ENCODE data around the gene MRPL57. TPM values are rescaled to one million over a fixed set of nuclear protein-coding genes. Genes with fewer than 3 reads are reported as not detected.
A peak's percentile ranks its signal among the peaks of the same experiment; 100 is the strongest.

Gene MRPL57
- total RNA-seq, 1 donor from 2014 or later = 26.5 TPM

- TF ChIP-seq, protein P1, sequence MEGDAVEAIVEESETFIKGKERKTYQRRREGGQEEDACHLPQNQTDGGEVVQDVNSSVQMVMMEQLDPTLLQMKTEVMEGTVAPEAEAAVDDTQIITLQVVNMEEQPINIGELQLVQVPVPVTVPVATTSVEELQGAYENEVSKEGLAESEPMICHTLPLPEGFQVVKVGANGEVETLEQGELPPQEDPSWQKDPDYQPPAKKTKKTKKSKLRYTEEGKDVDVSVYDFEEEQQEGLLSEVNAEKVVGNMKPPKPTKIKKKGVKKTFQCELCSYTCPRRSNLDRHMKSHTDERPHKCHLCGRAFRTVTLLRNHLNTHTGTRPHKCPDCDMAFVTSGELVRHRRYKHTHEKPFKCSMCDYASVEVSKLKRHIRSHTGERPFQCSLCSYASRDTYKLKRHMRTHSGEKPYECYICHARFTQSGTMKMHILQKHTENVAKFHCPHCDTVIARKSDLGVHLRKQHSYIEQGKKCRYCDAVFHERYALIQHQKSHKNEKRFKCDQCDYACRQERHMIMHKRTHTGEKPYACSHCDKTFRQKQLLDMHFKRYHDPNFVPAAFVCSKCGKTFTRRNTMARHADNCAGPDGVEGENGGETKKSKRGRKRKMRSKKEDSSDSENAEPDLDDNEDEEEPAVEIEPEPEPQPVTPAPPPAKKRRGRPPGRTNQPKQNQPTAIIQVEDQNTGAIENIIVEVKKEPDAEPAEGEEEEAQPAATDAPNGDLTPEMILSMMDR (IDR thresholded peaks at IDR 0.05; ENCODE audit: insufficient read depth, low read length, poor library complexity, severe bottlenecking) = no peak
- Histone ChIP-seq H3K27me3 (ENCODE audit: control insufficient read depth, insufficient read depth, low read length) (no peaks in the 10 kb centered on the region), H3K36me3 (ENCODE audit: control insufficient read depth, insufficient read depth, low read length) (no peaks in the 10 kb centered on the region), H3K4me3 (ENCODE audit: low read depth, low read length) (no peak overlapping the region)
- no peak for DNase-seq (ENCODE audit: low read depth)
Observed at GRCh38 chr13:21138561-21138960, 37.9 kb upstream of the MRPL57 start.

GRCh38 chr13:21139374-21139773, 37.1 kb upstream of the MRPL57 start:
- TF ChIP-seq, protein P1 (IDR thresholded peaks at IDR 0.05; ENCODE audit: insufficient read depth, low read length, poor library complexity, severe bottlenecking) = no peak
- no peak for DNase-seq (ENCODE audit: low read depth)
- Histone ChIP-seq H3K27me3 (ENCODE audit: control insufficient read depth, insufficient read depth, low read length) (no peaks in the 10 kb centered on the region), H3K36me3 (ENCODE audit: control insufficient read depth, insufficient read depth, low read length) (no peaks in the 10 kb centered on the region), H3K4me3 (ENCODE audit: low read depth, low read length) (peak overlapping the region; percentile 71)

- TF ChIP-seq, protein P1 (IDR thresholded peaks at IDR 0.05; ENCODE audit: insufficient read depth, low read length, poor library complexity, severe bottlenecking) = no peak
- Histone ChIP-seq H3K4me3 (ENCODE audit: low read depth, low read length) (no peak overlapping the region), H3K27me3 (ENCODE audit: control insufficient read depth, insufficient read depth, low read length) (no peaks in the 10 kb centered on the region), H3K36me3 (ENCODE audit: control insufficient read depth, insufficient read depth, low read length) (peaks cover 1% of the 10 kb centered on the region)
- no peak for DNase-seq (ENCODE audit: low read depth)
Observed at GRCh38 chr13:21142766-21143165, 33.7 kb upstream of the MRPL57 start.

DNA sequence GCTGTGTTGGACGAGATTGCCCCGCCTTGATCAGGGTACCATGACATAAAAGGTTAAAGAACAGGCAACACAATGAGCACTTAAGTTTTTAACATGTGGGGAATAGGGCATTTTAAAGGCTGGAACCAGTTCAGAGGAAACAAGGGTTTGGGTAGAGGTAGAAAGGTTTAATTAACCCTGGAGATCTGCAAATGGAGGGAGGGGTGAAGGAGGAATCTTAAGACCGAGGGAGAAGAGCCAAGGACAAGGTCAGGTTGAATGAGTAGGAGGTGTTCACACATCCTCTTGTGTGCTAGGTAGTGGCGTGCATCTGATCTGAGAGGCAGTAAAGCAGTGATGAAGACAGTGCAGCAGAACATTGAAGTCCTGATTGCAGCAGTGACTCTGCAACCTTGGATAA, 28.6 kb upstream of the MRPL57 start:
- no peak overlapping the region for H3K4me3 ChIP-seq (ENCODE audit: low read depth, low read length)
- DNase-seq (ENCODE audit: low read depth) = no peak
- no peaks in the 10 kb centered on the region for H3K27me3 ChIP-seq (ENCODE audit: control insufficient read depth, insufficient read depth, low read length)
- TF ChIP-seq, protein P1 (IDR thresholded peaks at IDR 0.05; ENCODE audit: insufficient read depth, low read length, poor library complexity, severe bottlenecking) = no peak
- H3K36me3 ChIP-seq (ENCODE audit: control insufficient read depth, insufficient read depth, low read length) = peaks cover 1% of the 10 kb centered on the region

- Histone ChIP-seq H3K4me3 (ENCODE audit: low read depth, low read length) (no peak overlapping the region), H3K36me3 (ENCODE audit: control insufficient read depth, insufficient read depth, low read length) (peaks cover 1% of the 10 kb centered on the region), H3K27me3 (ENCODE audit: control insufficient read depth, insufficient read depth, low read length) (no peaks in the 10 kb centered on the region)
- DNase-seq (ENCODE audit: low read depth) = no peak
- TF ChIP-seq, protein P1 (IDR thresholded peaks at IDR 0.05; ENCODE audit: insufficient read depth, low read length, poor library complexity, severe bottlenecking) = no peak
Observed at GRCh38 chr13:21148557-21149258, 27.8 kb upstream of the MRPL57 start.

DNA sequence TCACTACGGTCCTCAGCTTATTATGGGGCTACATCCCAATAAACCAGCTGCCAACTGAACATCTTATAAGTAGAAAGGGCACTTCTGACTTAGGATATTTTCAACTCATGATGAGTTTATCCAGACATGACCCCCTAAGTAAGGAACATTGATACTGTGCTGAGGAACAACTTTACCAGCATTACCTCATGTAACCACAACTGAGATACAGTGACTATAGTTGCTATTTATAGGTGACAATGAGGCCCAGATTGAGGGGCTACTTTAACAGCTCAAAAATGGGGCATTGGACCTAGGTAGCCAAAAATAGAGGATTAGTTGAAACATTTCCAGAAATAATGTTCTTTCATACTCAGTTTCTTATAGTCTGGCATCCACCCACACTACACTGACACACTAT, 26.9 kb upstream of the MRPL57 start:
- H3K36me3 ChIP-seq (ENCODE audit: control insufficient read depth, insufficient read depth, low read length) = peaks cover 1% of the 10 kb centered on the region
- H3K4me3 ChIP-seq (ENCODE audit: low read depth, low read length) = no peak overlapping the region
- no peaks in the 10 kb centered on the region for H3K27me3 ChIP-seq (ENCODE audit: control insufficient read depth, insufficient read depth, low read length)
- no peak for DNase-seq (ENCODE audit: low read depth)
- TF ChIP-seq, protein P1 (IDR thresholded peaks at IDR 0.05; ENCODE audit: insufficient read depth, low read length, poor library complexity, severe bottlenecking) = no peak

Data from kidney epithelial cell (primary cell).